HG03565 (cell line): ENCODE data around the gene SUSD5.
"Not testable (repeated sequence)": the region's sequence is repeated elsewhere in the genome, so short reads cannot be mapped to it uniquely, and the experiment has no call there.

Experiments
- ATAC-seq: cut with Tn5 transposase; IDR thresholded peaks from one replicate; pipeline ENCODE4 v1.9.1; 2021; ENCODE audit warnings: mild to moderate bottlenecking, moderate library complexity; ENCODE audit not compliant: unreplicated experiment

SUSD5 gene

DNA sequence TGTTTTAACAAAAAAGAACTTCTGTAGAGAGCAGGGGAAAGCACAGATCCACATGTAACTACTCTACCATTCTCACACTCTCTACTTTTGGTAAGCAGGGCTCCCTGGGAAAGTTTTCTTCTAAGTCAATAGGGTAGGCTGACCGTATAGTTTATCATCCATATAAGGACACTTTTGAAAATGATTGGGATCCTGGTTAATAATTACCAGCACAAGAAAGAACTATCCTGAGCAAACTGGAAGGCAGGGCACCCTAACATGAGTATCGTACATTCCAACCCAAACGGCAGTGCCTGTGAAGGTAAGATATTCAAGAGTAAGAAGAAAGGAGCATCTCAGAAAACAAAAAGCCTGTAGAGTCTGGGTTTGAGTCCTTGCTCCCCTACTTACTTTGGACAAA, 22.1 kb downstream of the SUSD5 start:
- ATAC-seq = no peak

DNA sequence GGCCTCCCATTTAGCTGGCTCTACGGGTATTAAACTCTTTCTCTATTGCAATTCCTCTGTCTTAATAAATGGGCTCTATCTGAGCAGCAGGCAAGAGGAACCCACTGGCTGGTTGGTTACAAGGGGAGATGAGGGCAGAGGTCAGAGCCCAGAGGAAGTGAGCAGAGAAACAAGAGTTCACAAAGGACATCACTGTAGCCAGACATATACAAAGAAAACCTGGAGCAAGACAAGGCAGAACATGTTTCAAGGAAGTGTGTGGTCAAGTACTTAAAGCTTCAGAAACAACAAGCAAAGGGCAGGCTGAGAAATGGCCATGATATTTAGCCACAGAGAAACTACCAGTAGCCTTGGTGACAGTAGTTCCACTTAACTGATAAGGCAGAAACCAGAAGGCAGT, 24.3 kb downstream of the SUSD5 start:
- ATAC-seq = no peak

DNA sequence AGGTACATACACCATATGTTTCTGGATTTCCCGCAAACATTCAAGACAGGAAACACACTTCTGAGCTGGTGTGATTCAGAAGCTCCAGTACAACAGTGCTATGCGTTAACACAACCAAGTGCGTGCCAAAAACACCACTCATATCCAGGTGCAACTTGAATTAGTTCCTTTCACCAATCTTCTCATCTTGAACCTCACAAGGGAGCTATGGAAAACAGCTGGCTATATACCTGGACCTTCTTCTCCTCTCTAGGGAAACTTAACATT, 31.3 kb downstream of the SUSD5 start:
- ATAC-seq = no peak

- ATAC-seq = no peak
These were observed 31.9 kb downstream of the SUSD5 start for GRCh38 chr3:33186524-33187367.

DNA sequence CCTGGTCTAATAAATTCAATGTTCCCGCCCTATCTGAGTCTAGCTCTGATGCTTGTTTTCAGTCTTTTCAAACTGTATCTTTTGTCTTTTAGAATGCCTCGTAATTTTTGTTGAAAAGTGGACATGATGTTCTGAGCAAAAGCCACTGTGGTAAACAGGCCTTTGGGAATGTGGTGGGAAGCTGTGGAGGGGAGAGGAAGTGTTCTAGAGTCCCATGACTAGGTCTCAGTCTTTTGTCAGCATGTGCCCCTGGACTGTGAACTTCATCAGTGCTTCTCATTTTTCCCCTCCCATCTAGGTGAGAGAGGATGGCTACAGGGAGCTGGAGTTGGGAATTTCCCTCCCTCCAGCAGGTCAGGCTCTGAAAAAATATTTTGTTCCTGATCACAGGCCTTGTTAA, 33.7 kb downstream of the SUSD5 start:
- no peak for ATAC-seq

DNA sequence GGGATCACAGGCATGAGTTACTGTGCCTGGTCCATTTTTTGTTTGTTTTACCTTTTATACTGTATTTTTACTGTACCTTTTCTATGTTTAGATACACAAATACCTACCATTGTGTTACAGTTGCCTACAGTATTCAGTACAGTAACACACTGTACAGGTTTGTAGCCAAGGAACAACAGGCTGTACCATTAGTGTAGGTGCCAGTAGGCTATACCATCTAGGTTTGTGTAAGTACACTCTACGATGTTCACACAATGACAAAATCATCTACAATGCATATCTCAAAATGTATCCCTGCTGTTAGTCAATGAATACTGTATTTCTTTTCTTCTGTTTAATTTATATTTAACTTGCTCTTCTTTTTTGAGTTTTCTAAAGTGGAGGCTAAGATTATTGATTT, 37.0 kb downstream of the SUSD5 start:
- not testable (repeated sequence) for ATAC-seq

- ATAC-seq = no peak
These were observed 37.4 kb downstream of the SUSD5 start for GRCh38 chr3:33181229-33181628.

- no peak for ATAC-seq
These were observed 39.5 kb downstream of the SUSD5 start for GRCh38 chr3:33179132-33179531.

DNA sequence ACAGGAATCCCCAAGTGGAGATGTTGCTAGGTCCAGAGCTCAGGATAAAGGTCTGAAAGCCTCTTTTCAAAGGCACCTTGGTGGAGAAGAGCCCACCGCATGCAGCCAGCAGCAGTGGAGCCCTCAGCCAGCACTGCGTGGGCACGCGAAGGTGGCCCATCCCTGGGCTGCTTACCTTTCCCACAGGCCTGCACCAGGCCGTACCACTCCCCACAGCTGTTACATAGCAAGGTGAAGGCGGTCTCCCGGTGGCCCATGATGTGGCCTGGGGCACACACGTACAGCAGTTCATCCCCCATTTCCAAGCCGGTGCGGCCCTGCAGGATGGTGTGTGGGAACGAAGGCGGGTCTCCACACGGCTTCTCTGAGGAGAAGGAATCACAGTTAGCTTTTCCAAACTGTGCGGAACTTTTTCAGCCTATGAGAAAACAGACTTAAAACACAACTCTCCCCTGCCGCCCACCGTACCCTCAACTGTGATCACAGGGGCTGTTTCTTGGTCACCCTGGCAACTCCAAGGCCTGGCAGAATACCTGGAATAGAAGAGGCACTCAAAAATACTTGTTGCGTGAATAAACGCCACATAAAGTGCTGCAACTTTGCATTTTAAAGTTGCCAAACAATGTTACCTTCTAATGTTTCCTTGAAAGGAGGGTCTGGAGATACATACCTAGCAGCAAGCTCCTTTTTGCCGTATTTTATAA, 43.7 kb downstream of the SUSD5 start:
- ATAC-seq = no peak

DNA sequence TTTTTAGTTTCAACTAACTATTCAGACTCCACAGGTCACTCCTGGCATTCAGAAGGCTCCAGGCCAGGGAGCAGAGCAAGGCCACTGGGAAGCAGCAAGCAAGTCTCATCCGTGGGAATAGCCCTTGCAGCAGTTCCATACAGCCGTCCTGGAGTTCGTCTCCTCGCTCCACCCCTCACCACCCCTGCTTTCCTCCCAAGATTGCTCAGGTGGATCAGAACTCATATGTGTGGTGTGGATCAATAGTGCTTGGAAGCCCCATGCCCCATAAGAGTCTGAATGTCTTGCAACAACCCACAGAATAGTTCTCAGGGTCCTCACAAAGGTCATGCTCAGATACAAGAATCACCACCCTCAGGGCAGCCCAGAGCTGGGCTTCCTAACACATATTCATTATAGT, 44.5 kb downstream of the SUSD5 start:
- ATAC-seq = no peak

DNA sequence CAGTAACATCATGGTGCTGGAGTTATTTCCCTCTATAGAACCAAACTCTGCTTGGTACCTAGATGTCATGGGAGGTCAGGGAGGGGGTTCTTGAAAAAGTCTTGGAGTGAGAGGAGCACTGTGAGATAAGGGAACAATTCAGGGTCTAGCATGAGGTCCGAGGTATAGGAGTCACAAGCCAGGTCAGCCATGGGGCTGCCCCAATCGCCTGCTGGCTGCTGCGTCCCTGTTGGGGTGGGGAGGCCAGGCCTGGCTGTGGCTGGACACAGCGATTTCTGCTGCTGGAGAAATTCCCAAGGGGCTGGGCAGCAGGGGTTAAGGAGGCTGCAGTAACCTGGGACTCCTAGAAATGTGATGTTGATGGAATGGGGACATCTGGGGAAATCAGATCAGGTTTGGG, 44.9 kb downstream of the SUSD5 start:
- no peak for ATAC-seq

DNA sequence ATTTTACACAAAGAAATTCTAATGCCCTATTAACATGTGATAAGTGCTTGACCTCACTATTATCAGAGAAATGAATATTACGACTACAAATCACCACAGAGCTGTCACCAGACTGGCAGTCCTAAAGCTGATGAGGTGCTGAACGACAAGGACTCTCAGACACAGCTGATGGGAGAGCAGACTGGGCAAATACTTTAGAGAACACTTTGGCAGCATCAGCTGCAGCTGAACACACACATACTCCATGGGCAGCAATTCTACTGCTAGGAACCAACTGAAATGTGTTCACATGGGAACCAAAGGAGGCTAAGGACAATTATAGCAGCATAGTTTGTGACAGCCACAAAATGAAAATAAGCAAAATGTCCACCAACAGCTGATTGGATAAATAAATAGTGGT, 45.5 kb downstream of the SUSD5 start:
- ATAC-seq = no peak

- no peak for ATAC-seq
These were observed 47.0 kb downstream of the SUSD5 start for GRCh38 chr3:33171580-33171979.

DNA sequence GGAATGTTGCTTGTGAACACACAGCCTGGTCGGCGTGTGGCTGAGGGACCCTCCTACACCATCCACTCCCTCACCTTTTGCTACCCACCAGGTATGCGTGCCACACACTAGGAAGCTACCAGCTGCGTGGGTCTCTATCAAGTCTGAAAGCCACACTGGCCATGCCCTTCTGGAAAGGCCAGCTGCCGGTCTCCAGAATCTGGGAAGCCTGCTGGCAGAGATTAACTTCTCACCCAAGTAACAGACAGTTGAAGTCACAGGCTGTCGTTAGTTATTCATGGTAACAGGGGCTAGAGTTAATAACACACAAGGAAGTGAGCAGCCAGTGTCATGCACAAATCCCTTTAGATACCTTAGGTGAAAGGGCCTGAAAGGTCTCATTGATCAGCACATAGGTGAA, 48.1 kb downstream of the SUSD5 start:
- no peak for ATAC-seq

GRCh38 chr3:33167716-33168336, 50.8 kb downstream of the SUSD5 start:
- no peak for ATAC-seq

DNA sequence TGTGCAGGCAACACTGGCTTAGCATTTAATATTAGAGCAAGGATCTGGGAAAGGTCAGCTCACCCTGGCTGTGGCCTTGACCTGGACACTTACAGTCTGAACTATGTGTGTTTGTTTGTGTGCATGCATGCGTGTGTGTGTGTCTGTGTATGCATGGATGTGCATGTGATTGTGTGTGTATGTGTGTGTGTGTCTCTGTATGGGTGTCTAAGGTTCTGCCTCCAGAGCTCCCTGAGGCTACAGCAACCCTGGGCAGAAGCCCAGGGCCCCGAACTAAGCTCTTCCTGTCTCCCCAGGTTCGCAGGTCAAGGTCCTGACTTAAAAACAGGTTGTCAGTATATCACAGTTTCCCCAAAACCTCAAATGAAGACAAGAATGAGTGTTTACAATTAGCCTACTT, 51.3 kb downstream of the SUSD5 start:
- ATAC-seq = no peak

DNA sequence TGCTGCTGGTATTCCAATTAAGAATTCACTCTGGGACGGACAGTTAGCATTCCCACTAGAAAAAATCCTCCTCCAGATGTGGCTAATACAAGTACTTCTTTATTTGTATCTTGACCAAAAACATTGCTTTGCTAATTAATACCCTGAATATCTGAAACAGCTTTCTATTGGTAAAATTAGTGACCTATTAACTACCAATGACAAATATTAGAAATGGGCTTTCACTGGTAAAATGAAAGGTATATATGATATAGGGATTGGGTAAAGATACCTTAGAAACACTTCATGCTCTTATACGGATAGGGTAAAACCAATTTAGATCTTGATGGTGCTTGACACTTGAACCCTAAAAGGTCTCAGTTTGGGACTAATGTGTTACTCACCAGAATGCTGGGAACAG, 52.5 kb downstream of the SUSD5 start:
- ATAC-seq = no peak

GRCh38 chr3:33165372-33165771, 53.2 kb downstream of the SUSD5 start:
- ATAC-seq = no peak

- ATAC-seq = not testable (repeated sequence)
These were observed 56.0 kb downstream of the SUSD5 start for GRCh38 chr3:33162621-33163020.

- no peak for ATAC-seq
These were observed 58.6 kb downstream of the SUSD5 start for GRCh38 chr3:33159981-33160380.

DNA sequence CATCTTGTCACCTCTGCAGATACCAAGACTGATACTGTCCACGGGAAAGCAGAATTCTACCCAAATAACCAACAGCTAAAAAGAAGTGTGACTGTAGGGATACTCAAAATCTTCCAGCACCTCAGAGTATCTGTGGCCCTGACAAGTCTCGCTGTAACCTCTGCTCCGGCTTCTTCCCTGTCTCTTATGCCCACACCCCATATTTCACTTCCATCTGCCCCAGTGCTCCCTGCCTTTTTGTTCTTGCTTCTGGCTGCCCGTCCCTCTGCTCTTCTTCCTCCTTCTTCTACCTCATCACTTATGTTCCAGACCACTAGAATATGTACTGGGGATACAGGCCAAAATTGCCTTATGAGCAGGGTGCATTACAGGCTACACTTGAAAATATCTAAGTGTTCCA, 59.4 kb downstream of the SUSD5 start:
- no peak for ATAC-seq

DNA sequence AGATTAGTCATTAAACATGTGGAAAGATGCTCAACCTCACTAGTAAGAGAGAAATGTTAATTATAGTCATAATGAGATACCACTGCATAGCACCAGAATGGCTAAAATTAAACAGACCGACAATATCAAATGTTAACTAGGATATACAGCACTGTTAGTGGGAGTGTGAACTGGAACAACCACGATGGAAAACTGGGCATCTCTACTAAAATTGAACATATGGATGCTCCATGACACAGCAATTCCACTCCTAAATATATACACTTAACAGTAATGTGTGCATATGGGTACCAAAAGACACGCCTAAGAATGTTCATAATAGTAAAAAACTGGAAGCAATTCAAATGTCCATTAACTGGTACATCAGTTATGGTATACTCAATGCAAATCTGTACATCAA, 63.3 kb downstream of the SUSD5 start:
- no peak for ATAC-seq
